Measurements from ENCODE around the gene AHDC1.

- TF ChIP-seq POLR2A (IDR thresholded peaks at IDR 0.05; ENCODE audit: low read depth, low read length) (no peak), MYC (IDR thresholded peaks at IDR 0.05; ENCODE audit: low read depth, low read length) (no peak)
Observed at GRCh38 chr1:27492796-27493195, 111.1 kb downstream of the AHDC1 start.
